ENCODE measurements around the gene ZMYND8.

GRCh38 chr20:47377122-47377722 lies 20.7 kb upstream of the ZMYND8 start:
- TF ChIP-seq POLR2A (IDR thresholded peaks at IDR 0.05) = no peak
- no peak for TF ChIP-seq CTCF (IDR thresholded peaks at IDR 0.05)
